Dermis microvascular lymphatic vessel endothelial cell (primary cell): ENCODE results near the gene PCOLCE2. TPM values are rescaled to one million over a fixed set of nuclear protein-coding genes. Genes with fewer than 3 reads are reported as not detected.

ENCODE experiments used
- DNase-seq, 2 donors: peaks; one replicate each; pipeline versions ENCODE4 v3.0.0 to v3.0.0-alpha.2; 2010; ENCODE audit warnings: low read depth in 2 of 2
- total RNA-seq: library from RNA; depleted of rRNA; stranded (reverse); fragments of >200 nt; gene quantifications from 2 replicates; pipeline ENCODE4 v1.2.1, GENCODE V29; 2014

The PCOLCE2 gene, protein sequence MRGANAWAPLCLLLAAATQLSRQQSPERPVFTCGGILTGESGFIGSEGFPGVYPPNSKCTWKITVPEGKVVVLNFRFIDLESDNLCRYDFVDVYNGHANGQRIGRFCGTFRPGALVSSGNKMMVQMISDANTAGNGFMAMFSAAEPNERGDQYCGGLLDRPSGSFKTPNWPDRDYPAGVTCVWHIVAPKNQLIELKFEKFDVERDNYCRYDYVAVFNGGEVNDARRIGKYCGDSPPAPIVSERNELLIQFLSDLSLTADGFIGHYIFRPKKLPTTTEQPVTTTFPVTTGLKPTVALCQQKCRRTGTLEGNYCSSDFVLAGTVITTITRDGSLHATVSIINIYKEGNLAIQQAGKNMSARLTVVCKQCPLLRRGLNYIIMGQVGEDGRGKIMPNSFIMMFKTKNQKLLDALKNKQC
- 0.13 TPM in 2 replicates for total RNA-seq

GRCh38 chr3:142888481-142889211, at the start of gene PCOLCE2:
Gene PCOLCE2, minus strand, starts transcription at chr3:142889083. Its CDS starts 187 bp downstream, at chr3:142888896.
- peak in 1 of 2 donors; percentile 21 for DNase-seq

- DNase-seq, result no peak
Measured at GRCh38 chr3:142935963-142936362, 47.1 kb upstream of the PCOLCE2 start.

DNA sequence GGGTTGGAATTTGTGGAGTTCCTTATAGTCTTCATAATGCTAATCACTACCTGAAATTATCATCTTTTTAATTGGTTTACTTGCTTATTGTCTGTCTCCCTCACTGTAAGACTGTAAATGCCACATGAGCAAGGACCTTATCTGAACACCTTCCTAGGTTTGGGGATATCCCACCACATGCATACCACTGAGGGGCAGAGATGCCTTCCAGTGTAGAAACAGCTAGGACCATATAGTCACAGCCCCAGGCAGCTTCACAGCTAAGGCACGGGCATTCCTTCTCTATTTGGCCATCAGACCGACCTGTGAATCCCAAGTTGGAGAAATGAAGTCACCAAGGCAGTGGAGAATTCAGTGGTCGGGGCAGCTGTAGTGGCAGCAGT, 46.0 kb upstream of the PCOLCE2 start:
- DNase-seq, result no peak

- DNase-seq, result no peak
Measured at GRCh38 chr3:142934128-142934886, 45.4 kb upstream of the PCOLCE2 start.

GRCh38 chr3:142931222-142931621, 42.3 kb upstream of the PCOLCE2 start:
- no peak for DNase-seq

GRCh38 chr3:142930463-142930862, 41.6 kb upstream of the PCOLCE2 start:
- DNase-seq, result no peak

DNA sequence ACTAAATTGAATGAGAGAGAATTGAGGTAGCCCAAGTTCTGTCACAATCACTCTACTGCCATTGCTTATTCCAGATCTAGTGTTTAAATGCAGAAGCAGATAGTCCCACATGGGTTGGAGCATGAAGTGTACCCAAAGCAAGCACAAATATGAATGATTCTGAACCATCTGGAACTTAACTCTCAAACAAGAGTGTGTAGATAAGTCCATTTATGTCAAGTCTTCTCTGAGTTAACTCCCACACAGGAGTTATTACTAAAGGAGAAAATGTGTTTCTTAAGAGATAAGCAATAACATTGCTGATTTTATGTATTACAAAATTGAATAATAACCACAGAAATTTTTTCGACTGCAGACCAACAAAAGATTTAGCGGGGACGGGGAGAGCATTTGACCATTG, 41.0 kb upstream of the PCOLCE2 start:
- no peak for DNase-seq

DNA sequence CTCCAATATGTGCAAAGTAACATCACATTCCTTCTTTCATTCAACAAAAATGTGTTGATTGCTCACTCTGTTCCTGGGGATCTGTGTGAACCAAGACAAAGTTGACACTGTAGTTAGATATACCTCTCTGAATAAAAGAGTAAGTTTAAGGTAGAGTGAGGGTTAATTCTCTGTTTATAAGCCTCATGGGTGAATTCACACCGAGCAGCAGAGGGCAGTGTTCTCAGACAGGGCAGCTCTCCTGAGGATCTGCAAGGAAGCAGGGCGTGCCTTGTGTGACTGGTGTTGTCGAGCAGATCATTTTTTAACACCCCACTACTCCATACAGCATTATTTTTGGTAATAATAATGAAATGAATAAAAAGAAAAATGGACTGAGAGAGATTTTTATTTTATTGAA, 40.2 kb upstream of the PCOLCE2 start:
- peak in 1 of 2 donors; percentile 48 for DNase-seq

GRCh38 chr3:142926368-142926944, 37.6 kb upstream of the PCOLCE2 start:
- no peak for DNase-seq

DNA sequence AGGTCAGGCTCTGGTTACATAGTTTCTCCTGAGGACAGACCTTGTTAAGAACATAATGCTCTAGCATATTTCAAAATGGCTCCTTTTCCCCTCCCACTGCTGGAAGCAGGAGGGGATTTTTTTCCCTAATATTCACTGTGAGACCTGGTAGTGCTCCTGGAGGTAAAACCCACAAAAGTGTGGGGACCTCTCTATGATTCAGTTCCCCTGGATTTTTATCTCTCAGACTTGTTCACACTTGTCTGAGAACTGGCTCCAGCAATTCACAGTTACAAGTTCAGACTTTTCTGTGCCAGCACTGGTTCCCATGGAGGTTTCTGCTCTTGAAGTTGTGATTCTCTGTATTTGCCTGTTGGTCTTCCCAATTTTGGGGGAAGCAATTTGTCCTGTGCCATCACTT, 36.3 kb upstream of the PCOLCE2 start:
- no peak for DNase-seq

DNA sequence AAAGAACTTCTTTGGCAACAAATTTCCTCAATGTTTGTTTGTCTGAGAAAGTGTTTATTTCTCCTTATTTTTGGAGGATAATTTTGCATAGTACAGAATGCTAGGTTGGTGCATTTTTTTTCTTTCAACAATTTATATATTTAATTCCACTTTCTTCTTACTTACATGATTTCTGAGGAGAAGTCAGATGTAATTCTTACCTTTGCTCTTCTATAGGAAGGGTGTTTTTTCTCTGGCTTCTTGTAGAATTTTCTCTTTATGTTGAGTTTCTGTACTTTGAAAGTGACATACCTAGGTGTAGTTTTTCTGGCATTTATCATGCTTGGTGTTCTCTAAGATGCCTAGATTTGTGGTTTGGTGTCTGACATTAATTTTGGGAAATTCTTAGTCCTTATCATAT, 34.8 kb upstream of the PCOLCE2 start:
- DNase-seq, result no peak

DNA sequence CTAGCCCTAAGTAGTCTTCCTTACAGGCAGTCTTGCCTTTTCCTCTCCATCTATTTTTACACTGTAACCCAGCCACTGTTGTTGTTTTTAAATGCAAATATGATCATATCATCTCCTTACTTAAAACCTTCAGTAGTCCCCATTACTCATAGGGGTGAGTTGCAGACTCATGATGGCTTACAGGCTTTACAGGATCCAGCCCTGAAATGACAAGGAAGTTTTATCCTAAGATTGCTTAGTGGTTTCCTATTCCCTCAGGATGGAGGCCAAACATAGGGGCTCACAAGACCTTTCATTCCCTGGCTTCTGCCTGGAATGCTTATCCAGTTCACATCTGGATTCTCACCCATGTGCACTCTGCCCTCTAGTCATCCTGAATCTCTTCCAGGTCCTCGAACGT, 27.7 kb upstream of the PCOLCE2 start:
- no peak for DNase-seq

GRCh38 chr3:142915636-142916035, 26.8 kb upstream of the PCOLCE2 start:
- no peak for DNase-seq

DNA sequence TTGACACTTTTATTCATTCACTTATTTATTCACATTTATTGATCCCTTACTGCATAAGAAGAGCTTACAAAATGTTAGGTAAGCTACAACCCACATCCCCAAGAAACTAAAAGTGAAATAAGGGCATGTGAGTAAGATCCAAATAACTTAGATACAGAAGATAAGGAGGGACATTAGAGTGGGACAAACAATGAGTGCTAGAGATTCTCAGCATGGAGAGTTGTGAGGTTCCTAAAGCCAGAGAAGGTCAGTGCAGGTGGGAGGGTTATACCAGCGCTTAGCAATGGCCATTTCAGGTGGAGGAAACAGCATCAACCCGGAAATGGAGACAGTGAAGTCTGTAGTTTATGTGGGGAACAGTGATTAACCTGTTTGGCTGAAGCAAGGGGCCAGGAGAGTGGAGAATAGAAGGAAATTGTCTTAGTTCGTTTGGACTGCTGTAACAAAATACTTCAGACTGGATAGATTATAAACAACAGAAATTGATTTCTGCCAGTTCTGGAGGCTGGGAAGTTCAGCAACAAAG, 25.5 kb upstream of the PCOLCE2 start:
- DNase-seq, result no peak

DNA sequence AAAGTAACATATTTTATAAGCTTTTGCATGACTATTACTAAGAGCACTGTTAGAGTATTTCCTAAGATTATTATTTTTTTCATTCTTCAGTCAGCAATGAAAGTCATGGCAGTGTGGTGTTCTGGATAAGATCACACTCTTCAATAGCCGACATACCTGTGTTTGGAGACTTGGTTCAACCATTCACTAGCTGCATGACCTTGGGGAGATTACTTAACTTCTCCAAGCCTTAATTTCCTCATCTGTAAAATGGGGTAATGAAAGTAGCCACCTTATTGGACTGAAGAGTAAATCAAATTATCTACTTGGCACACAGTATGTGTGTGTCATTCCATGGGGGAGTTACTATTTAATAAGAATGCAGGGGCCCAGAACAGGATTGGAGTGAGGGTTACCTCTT, 24.5 kb upstream of the PCOLCE2 start:
- DNase-seq, result no peak

DNA sequence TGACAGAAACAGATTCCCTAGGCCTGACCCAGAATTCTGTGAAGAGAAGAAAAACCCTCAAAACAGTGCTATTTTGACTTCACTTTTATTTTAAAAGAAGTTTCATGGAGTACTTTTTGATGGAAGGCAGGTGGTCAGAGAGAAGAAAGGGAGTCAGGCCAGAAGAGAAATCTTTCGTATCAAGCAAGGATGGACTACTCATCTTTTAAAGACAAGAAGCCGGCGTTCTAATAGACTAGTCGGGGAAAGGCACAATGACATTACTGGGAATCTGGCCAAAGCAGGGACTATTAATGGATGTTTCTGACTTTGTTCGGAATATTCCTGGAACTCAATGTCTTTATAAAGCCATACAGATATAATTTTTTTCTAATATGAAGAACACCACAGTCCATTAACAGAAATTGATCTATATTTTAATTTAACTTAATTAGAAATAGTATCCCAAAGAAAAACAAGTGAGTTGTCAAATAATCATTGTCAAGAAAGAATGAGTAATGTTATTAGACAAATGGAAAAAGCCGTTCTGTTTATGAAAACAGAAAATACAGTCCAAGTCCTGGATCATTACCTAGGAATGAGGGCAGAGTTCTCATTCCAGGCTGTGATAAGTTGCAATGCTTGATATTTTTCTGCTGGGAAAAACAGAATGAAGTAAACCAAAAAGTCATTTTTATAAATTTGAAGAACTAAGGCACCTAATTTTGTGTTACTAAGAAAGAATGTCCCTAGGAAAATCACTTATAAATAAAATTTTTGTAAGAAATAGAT, 23.7 kb upstream of the PCOLCE2 start:
- DNase-seq, result no peak

GRCh38 chr3:142910280-142910679, 21.4 kb upstream of the PCOLCE2 start:
- DNase-seq, result no peak

GRCh38 chr3:142909282-142909681, 20.4 kb upstream of the PCOLCE2 start:
- DNase-seq, result no peak

- no peak for DNase-seq
Measured at GRCh38 chr3:142907996-142908395, 19.1 kb upstream of the PCOLCE2 start.

DNA sequence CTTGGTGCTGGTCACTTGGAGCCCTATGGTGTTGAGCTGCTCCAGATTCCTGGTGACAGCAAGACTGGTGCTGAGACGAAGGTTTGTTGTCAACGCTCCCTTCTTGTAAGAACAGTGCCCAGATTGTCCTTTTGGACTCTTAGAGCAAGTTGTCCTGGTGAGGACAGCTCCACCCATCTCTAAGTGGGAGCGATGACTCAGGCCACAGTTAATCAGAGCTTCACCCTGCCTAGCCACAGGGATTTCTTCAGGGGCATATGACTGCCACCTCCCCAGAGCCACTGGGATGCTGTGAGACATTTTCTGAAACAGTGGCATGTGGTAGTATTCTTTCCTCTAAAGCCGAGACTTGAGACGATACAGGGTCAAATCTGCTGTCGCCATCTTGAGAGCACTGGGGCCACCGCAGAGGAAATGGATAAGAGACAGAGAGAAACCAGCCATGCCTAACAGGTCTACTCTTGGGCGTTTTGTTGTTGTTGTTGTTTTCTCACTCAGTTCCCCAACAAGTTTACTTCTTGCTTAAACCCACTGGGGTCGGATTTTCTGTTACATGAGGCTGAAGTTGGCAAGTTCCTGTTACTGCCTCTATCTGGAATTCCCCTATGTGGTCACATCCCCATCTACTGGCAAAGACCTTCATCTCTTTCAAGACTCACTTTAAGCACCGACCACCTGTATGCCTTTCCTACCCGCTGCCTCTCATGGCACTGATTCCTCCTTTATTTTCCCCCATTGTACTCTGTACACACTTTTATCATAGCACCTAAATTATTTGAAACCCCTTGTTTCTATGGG, 16.0 kb upstream of the PCOLCE2 start:
- DNase-seq, result no peak
